Activated naive CD4-positive, alpha-beta T cell treated with anti-CD3 and anti-CD28 coated beads for 36 hours (primary cell): ENCODE results near the gene JAK1. TPM values are rescaled to one million over a fixed set of nuclear protein-coding genes. Genes with fewer than 3 reads are reported as not detected.
"Not testable (repeated sequence)": the region's sequence is repeated elsewhere in the genome, so short reads cannot be mapped to it uniquely, and the experiment has no call there.

ENCODE experiments used
- CTCF ChIA-PET: fragments of 350-600 bp; sonication (Branson Sonifier 250); formaldehyde crosslinking; loops from one replicate; lab custom pipeline; 2021; ENCODE audit warnings: antibody characterized with exemption; lab: Charles Lee
- DNase-seq: peaks from one replicate; pipeline ENCODE4 v3.0.0-alpha.2; 2020
- H3K27ac Mint-ChIP-seq: one replicate; pipeline ENCODE4 v1.8.0; 2021; ENCODE audit warnings: mild to moderate bottlenecking, mixed read lengths
- H3K27me3 Mint-ChIP-seq: one replicate; pipeline ENCODE4 v1.8.0; 2021; ENCODE audit warnings: low read depth, mixed read lengths
- H3K36me3 Mint-ChIP-seq: one replicate; pipeline ENCODE4 v1.8.0; 2021; ENCODE audit warnings: low read depth, mixed read lengths
- H3K4me1 Mint-ChIP-seq: one replicate; pipeline ENCODE4 v1.8.0; 2021; ENCODE audit warnings: low read depth, mixed read lengths
- H3K4me3 Mint-ChIP-seq: one replicate; pipeline ENCODE4 v1.8.0; 2021; ENCODE audit warnings: mild to moderate bottlenecking, moderate library complexity, mixed read lengths
- H3K9me3 Mint-ChIP-seq: one replicate; pipeline ENCODE4 v1.8.0; 2021; ENCODE audit warnings: mixed read lengths
- intact Hi-C: fragments of 100-400 bp; cut with micrococcal nuclease; formaldehyde crosslinking; loops from one replicate; pipeline ENCODE4 v1.15.1; 2023
- total RNA-seq, 2 experiments: library from RNA; stranded (reverse); gene quantifications; one replicate each; pipeline ENCODE4 v1.2.3, GENCODE V29; 2021

The JAK1 gene
- total RNA-seq, 2 experiments from 2014 or later, result 139 to 140 TPM

DNA sequence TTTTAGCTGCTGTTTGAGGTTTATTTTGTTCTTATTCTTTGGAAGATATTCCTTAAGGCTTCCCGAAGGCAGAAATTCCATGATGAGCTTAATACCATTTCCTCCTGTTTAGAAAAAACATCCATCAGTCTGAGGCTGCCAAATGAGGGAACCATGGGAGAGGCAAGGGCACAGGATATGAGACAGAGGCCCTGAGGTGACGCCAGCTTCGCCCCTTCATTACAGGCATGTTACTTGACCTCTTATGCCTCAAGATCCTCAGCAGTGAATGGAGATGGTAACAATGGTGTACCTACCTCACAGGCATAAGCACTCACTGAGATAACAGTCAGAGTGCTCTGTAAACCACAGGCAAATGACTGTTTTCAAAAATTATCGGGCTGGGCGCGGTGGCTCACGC lies 127.9 kb downstream of the JAK1 start:
- H3K27ac Mint-ChIP-seq, result no peak overlapping the region
- H3K9me3 Mint-ChIP-seq, result no peaks in the 10 kb centered on the region
- no peak overlapping the region for H3K4me3 Mint-ChIP-seq
- no peaks in the 10 kb centered on the region for H3K27me3 Mint-ChIP-seq
- no peak for DNase-seq
- H3K36me3 Mint-ChIP-seq, result peaks cover 27% of the 10 kb centered on the region
- CTCF ChIA-PET, result interaction anchor here (0.7 kb wide), 1 partner anchor 14 kb away, joined by 4 read pairs; no protein-coding TSS in a partner anchor
- intact Hi-C loops, result no loop called here
- peaks cover 9% of the 10 kb centered on the region for H3K4me1 Mint-ChIP-seq

DNA sequence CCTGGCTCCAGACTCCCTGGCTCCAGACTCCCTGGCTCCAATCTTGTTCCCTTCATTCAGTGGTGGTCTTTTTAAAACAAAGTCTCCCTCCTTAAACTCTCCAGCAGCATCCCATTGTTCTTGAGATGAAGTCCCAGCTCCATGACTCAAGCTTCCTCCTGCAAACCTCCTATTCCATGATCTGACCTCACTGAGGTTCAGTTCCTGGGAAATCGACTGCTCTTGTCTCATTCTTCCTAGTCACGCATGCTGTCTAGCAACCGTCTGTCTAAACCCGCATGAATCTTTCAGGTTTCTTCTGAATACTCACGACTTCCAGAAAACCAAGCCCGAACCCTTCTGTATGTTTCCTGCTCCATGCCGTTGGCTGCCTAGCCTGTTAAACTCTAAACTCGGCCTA lies 129.5 kb downstream of the JAK1 start:
- H3K9me3 Mint-ChIP-seq, result no peaks in the 10 kb centered on the region
- H3K27me3 Mint-ChIP-seq, result no peaks in the 10 kb centered on the region
- H3K36me3 Mint-ChIP-seq, result peaks cover 29% of the 10 kb centered on the region
- H3K27ac Mint-ChIP-seq, result no peak overlapping the region
- CTCF ChIA-PET, result interaction anchor here (0.6 kb wide), 1 partner anchor 412 kb away, joined by 4 read pairs; no protein-coding TSS in a partner anchor
- intact Hi-C loops, result no loop called here
- peaks cover 9% of the 10 kb centered on the region for H3K4me1 Mint-ChIP-seq
- DNase-seq, result no peak
- H3K4me3 Mint-ChIP-seq, result no peak overlapping the region

DNA sequence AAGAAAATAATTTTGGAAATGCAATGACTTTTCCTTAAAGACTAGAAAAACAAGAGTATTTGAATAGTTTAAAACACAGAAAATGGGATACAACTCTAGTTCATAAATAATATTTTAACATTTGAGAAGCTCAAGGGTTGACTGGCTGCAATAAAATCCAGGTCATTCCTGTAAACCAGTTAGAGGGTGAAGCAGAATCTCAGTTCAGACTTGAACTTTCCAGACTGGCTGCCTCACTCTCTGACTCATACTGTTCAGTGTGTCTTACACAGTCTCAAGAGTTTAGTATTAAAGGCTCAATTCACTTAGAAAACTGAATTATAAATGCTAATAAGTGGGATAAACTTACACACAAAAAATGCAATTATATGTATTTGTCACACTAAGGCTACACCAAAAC lies 131.6 kb downstream of the JAK1 start:
- peaks cover 20% of the 10 kb centered on the region for H3K36me3 Mint-ChIP-seq
- H3K4me1 Mint-ChIP-seq, result peaks cover 16% of the 10 kb centered on the region
- H3K9me3 Mint-ChIP-seq, result no peaks in the 10 kb centered on the region
- H3K27me3 Mint-ChIP-seq, result no peaks in the 10 kb centered on the region
- CTCF ChIA-PET, result interaction anchor here (0.6 kb wide), 1 partner anchor 240 kb away, joined by 4 read pairs; no protein-coding TSS in a partner anchor
- no peak overlapping the region for H3K4me3 Mint-ChIP-seq
- intact Hi-C loops, result no loop called here
- DNase-seq, result peak; percentile 23
- no peak overlapping the region for H3K27ac Mint-ChIP-seq

DNA sequence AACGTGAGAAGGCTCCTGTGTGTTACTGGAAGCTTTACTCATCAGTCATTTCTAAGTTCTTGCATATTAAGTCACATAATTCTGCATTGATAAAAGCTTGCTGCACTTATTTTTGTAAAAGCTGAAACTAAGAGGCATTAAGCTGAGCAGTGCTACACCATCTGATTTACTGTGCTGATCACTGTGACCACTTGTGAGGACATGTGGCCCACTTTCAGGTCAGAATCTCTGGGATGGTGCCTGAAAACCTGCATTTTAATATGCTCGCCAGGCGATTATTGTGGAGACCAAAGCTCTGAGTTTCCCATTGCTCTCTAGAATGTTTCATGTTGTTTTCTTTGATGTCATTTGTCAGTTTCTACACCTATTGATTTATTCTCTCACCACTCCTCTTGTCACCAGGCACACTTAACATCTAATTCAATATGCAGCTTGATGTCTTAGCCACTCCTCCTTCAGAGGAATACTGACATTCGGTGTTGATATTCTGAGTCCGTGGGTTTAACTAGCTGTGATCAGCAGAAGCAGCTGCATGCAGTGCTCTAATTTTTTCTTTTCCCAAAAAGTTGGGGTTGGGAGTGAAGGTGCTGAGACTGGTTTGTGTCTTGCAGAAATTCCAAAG lies 136.2 kb downstream of the JAK1 start:
- Mint-ChIP-seq H3K9me3 (no peaks in the 10 kb centered on the region), H3K4me1 (peaks cover 51% of the 10 kb centered on the region), H3K36me3 (peaks cover 7% of the 10 kb centered on the region), H3K4me3 (no peak overlapping the region), H3K27me3 (no peaks in the 10 kb centered on the region), H3K27ac (peak overlapping the region; percentile 14)
- CTCF ChIA-PET, result interaction anchor here (0.7 to 1.0 kb wide), 2 partner anchors 146 to 245 kb away, joined by 3 to 4 read pairs; no protein-coding TSS in a partner anchor
- no peak for DNase-seq
- intact Hi-C loops, result no loop called here

DNA sequence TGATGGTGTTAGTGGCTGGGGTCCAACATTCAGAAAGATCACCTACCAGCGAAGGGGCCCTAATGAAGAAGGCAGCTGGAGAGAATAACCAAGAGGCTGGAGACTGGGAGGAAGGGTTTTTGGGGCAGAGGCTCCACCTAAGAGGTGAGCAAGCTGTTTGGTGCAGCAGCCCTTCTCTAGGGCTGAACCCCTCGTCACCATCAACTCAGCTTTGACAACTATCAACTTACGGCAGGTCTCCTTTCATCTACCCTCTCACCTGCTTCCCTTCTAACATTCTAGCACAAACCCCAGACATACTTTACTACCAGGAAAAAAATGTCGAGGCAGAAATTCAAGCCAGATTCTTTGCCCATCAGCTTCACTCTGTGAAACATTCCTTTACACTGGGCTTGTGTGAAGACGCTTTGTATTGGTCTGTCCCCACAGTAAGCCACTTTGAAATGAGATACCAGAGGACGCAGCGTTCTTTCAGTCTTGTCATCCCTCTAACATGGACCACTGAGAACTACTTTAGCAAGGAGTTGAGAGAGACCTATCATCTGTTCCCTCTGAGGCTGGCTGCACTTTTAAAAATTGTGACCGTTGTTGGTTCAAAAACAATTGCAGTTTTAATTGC lies 136.8 kb downstream of the JAK1 start:
- intact Hi-C loops, result loop anchor here (1.0 to 5.0 kb wide), 5 partner anchors 35 to 983 kb away; partner anchors contain the start of genes LEPR and LEPROT
- Mint-ChIP-seq H3K4me1 (peaks cover 49% of the 10 kb centered on the region), H3K27ac (peak overlapping the region; percentile 39), H3K36me3 (peaks cover 7% of the 10 kb centered on the region), H3K9me3 (no peaks in the 10 kb centered on the region), H3K27me3 (no peaks in the 10 kb centered on the region), H3K4me3 (no peak overlapping the region)
- no peak for DNase-seq
- CTCF ChIA-PET, result interaction anchor here (0.6 kb wide), 1 partner anchor 183 kb away, joined by 6 read pairs; no protein-coding TSS in a partner anchor

DNA sequence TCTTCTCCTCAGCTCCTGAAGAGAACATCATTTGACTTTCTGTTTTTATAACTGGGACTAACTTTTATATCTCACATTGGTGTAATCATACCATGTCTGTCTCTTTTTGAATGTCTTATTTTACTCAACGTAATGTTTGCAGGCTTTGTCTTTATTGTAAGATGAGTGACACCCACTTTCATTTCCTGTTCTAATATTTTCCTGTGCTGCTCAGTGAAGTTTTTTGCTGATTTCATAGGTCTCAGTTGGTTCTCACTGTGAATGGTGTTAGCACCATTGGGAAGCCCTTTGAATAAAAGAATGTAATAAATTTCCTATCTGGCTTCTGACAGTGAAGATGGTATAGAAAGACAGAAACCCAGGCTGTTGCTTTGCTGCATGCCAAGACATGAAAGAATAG lies 137.5 kb downstream of the JAK1 start:
- CTCF ChIA-PET, result interaction anchor here (0.6 to 3.0 kb wide), 3 partner anchors 127 to 246 kb away, joined by 3 to 10 read pairs (median 6); no protein-coding TSS in a partner anchor
- H3K4me1 Mint-ChIP-seq, result peaks cover 49% of the 10 kb centered on the region
- H3K9me3 Mint-ChIP-seq, result no peaks in the 10 kb centered on the region

DNA sequence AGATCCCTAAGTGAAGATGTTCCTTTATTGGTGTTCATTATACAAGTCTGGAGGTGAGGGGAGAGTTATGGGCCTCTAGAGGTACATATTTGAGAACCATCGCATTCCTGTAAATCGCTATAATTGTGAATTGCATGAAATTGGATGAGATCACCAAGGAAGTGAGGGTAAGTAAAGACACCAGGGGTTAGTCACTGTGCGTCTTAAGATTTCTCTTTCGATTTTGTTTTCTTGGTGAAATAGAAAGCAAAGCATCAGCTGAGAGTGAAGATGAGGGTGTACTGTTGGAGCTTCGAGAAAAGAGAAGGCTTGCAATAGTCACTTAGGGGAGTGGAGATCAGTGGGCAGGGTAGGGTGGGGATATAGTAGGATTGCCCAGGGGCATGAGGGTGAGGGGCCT lies 139.4 kb downstream of the JAK1 start:
- Mint-ChIP-seq H3K36me3 (no peaks in the 10 kb centered on the region), H3K4me1 (peaks cover 49% of the 10 kb centered on the region), H3K27me3 (no peaks in the 10 kb centered on the region), H3K4me3 (no peak overlapping the region), H3K9me3 (no peaks in the 10 kb centered on the region), H3K27ac (peak overlapping the region; percentile 80)
- intact Hi-C loops, result loop anchor here (1.0 to 5.0 kb wide), 9 partner anchors 50 to 985 kb away; partner anchors contain the start of genes LEPR and LEPROT
- DNase-seq, result no peak
- CTCF ChIA-PET, result interaction anchor here (0.6 to 3.0 kb wide), 5 partner anchors 143 to 248 kb away, joined by 3 to 10 read pairs (median 3); no protein-coding TSS in a partner anchor

More for the DNA sequence above, 137.5 kb downstream of the JAK1 start:
- Mint-ChIP-seq H3K27ac (peak overlapping the region; percentile 32), H3K4me3 (peak overlapping the region; percentile 5), H3K36me3 (peaks cover 6% of the 10 kb centered on the region), H3K27me3 (no peaks in the 10 kb centered on the region)
- intact Hi-C loops, result loop anchor here (1.0 to 5.0 kb wide), 5 partner anchors 35 to 983 kb away; partner anchors contain the start of genes LEPR and LEPROT
- DNase-seq, result no peak

DNA sequence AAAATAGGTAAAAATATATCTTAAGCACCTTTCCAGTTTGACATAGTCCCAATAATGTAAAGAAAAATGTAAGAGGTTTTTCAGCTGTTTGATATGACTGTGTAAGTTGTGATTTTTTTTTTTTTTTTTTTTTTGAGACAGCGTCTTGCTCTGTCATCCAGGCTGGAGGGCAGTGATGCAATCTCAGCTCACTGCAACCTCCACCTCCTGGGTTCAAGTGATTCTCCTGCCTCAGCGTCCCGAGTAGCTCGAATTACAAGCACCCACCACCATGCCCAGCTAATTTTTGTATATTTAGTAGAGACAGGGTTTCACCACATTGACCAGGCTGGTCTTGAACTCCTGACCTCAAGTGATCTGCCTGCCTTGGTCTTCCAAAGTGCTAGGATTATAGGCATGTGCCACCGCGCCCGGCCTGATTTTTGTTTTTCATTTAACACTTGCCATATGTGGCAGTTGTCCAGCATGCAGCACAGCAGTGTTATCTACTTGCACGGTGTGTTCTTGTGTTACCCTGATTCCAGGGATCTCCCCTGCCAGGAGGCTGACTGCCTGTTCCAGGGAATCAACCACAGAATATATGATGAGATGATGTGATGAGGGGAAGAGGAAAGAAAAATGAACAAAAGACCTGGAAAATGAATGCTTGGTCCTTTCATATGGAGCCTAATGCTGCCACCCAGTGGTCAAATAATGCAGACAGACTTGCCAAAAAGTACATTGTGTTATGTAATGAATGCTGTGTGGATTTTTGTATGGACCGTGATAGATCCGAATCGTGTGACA lies 142.5 kb downstream of the JAK1 start:
- CTCF ChIA-PET, result interaction anchor here (0.6 to 1.5 kb wide), 29 partner anchors 15 to 1847 kb away, joined by 3 to 10 read pairs (median 3); no protein-coding TSS in a partner anchor
- no peaks in the 10 kb centered on the region for H3K9me3 Mint-ChIP-seq
- H3K4me1 Mint-ChIP-seq, result peaks cover 33% of the 10 kb centered on the region
- DNase-seq, result peak; percentile 83
- intact Hi-C loops, result loop anchor here (1.0 kb wide), 5 partner anchors 80 to 555 kb away; partner anchors contain the start of gene CACHD1
- H3K36me3 Mint-ChIP-seq, result no peaks in the 10 kb centered on the region
- H3K4me3 Mint-ChIP-seq, result no peak overlapping the region
- H3K27ac Mint-ChIP-seq, result peak overlapping the region; percentile 5
- no peaks in the 10 kb centered on the region for H3K27me3 Mint-ChIP-seq

DNA sequence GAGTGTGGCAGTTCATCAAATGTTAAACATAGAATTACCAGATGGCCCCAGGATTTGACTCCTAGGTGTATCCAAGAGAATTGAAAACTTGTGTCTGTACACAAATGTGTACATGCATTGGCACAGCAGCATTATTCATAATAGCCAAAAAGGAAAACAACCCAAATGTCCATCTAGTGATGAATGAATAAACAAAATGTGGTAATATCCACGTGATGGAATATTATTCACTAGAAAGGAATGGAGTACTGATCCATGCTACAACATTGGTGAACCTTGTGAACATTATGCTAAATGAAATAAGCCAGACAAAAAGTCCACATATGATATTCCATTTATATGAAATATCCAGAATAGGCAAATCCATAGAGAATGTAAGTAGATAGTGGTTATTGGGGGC lies 143.7 kb downstream of the JAK1 start:
- H3K4me1 Mint-ChIP-seq, result peaks cover 21% of the 10 kb centered on the region
- no peak for DNase-seq
- no peaks in the 10 kb centered on the region for H3K36me3 Mint-ChIP-seq
- no peaks in the 10 kb centered on the region for H3K9me3 Mint-ChIP-seq
- H3K27ac Mint-ChIP-seq, result no peak overlapping the region
- intact Hi-C loops, result no loop called here
- no peak overlapping the region for H3K4me3 Mint-ChIP-seq
- CTCF ChIA-PET, result interaction anchor here (0.6 to 1.2 kb wide), 8 partner anchors 70 to 376 kb away, joined by 3 to 7 read pairs (median 3); partner anchors contain the start of gene RAVER2
- H3K27me3 Mint-ChIP-seq, result no peaks in the 10 kb centered on the region

DNA sequence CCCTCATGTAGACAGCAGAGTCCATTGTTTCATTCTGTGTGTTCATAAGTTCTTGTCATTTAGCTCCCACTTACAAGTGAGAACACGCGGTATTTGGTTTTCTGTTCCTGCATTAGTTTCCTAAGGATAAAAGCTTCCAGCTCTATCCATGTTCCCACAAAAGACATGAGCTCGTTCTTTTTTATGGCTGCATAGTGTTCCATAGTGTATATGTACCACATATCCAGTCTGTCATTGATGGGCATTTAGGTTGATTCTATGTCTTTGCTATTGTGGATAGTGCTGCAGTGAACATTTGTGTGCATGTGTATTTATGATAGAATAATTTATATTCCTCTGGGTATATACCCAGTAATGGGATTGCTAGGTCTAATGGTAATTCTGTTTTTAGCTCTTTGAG lies 145.8 kb downstream of the JAK1 start:
- CTCF ChIA-PET, intact Hi-C loops, H3K27ac Mint-ChIP-seq, DNase-seq, H3K9me3 Mint-ChIP-seq, H3K4me3 Mint-ChIP-seq, H3K36me3 Mint-ChIP-seq, H3K27me3 Mint-ChIP-seq, H3K4me1 Mint-ChIP-seq: not testable (repeated sequence)

DNA sequence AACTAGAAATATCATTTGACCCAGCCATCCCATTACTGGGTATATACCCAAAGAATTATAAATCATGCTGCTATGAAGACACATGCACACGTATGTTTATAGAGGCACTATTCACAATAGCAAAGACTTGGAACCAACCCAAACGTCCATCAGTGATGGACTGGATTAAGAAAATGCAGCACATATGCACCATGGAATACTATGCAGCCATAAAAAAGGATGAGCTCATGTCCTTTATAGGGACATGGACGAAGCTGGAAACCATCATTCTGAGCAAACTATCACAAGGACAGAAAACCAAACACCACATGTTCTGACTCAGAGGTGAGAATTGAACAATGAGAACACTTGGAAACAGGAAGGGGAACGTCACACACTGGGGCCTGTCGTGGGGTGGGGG lies 149.0 kb downstream of the JAK1 start:
- CTCF ChIA-PET, H3K27ac Mint-ChIP-seq, H3K27me3 Mint-ChIP-seq, DNase-seq, H3K4me1 Mint-ChIP-seq, H3K9me3 Mint-ChIP-seq, intact Hi-C loops, H3K36me3 Mint-ChIP-seq, H3K4me3 Mint-ChIP-seq: not testable (repeated sequence)

DNA sequence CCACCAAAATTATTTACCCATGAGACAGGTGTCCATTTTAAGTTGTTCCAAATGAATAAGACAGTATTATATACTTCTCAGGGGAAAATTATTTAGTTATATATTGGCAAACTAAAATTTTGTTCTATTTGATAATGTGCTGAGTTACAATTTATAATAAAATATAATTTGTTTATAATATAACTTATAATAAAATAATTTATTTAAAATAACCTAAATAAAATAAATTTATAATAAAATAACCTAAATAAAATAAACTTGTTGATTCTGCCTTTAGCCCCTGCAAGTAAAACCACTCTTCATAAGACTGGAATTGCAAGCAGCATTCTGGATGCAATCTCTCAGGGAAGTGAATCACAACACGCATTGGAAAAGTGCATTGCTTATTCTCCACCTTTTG lies 151.9 kb downstream of the JAK1 start:
- Mint-ChIP-seq H3K4me1 (no peaks in the 10 kb centered on the region), H3K36me3 (no peaks in the 10 kb centered on the region), H3K4me3 (no peak overlapping the region), H3K27me3 (no peaks in the 10 kb centered on the region), H3K9me3 (peaks cover 4% of the 10 kb centered on the region), H3K27ac (no peak overlapping the region)
- intact Hi-C loops, result no loop called here
- no peak for DNase-seq
- CTCF ChIA-PET, result no interaction called here
